Measurements from ENCODE around the gene HSD17B12.
A peak's percentile ranks its signal among the peaks of the same experiment; 100 is the strongest.

GRCh38 chr11:43830928-43831440 lies 150.4 kb downstream of the HSD17B12 start:
- TF ChIP-seq EZH2 (IDR thresholded peaks at IDR 0.05; ENCODE audit: borderline replicate concordance, insufficient read depth, low read length, poor library complexity, severe bottlenecking) = no peak
- TF ChIP-seq, protein P1, sequence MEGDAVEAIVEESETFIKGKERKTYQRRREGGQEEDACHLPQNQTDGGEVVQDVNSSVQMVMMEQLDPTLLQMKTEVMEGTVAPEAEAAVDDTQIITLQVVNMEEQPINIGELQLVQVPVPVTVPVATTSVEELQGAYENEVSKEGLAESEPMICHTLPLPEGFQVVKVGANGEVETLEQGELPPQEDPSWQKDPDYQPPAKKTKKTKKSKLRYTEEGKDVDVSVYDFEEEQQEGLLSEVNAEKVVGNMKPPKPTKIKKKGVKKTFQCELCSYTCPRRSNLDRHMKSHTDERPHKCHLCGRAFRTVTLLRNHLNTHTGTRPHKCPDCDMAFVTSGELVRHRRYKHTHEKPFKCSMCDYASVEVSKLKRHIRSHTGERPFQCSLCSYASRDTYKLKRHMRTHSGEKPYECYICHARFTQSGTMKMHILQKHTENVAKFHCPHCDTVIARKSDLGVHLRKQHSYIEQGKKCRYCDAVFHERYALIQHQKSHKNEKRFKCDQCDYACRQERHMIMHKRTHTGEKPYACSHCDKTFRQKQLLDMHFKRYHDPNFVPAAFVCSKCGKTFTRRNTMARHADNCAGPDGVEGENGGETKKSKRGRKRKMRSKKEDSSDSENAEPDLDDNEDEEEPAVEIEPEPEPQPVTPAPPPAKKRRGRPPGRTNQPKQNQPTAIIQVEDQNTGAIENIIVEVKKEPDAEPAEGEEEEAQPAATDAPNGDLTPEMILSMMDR (IDR thresholded peaks at IDR 0.05; ENCODE audit: poor library complexity, severe bottlenecking) = no peak
- TF ChIP-seq POLR2AphosphoS5 (IDR thresholded peaks at IDR 0.05) = no peak
- TF ChIP-seq MXI1 (conservative IDR thresholded peaks at IDR 0.05; ENCODE audit: poor library complexity, severe bottlenecking) = no peak
- TF ChIP-seq, protein P2, sequence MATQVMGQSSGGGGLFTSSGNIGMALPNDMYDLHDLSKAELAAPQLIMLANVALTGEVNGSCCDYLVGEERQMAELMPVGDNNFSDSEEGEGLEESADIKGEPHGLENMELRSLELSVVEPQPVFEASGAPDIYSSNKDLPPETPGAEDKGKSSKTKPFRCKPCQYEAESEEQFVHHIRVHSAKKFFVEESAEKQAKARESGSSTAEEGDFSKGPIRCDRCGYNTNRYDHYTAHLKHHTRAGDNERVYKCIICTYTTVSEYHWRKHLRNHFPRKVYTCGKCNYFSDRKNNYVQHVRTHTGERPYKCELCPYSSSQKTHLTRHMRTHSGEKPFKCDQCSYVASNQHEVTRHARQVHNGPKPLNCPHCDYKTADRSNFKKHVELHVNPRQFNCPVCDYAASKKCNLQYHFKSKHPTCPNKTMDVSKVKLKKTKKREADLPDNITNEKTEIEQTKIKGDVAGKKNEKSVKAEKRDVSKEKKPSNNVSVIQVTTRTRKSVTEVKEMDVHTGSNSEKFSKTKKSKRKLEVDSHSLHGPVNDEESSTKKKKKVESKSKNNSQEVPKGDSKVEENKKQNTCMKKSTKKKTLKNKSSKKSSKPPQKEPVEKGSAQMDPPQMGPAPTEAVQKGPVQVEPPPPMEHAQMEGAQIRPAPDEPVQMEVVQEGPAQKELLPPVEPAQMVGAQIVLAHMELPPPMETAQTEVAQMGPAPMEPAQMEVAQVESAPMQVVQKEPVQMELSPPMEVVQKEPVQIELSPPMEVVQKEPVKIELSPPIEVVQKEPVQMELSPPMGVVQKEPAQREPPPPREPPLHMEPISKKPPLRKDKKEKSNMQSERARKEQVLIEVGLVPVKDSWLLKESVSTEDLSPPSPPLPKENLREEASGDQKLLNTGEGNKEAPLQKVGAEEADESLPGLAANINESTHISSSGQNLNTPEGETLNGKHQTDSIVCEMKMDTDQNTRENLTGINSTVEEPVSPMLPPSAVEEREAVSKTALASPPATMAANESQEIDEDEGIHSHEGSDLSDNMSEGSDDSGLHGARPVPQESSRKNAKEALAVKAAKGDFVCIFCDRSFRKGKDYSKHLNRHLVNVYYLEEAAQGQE (IDR thresholded peaks at IDR 0.05; ENCODE audit: borderline replicate concordance) = peak; percentile 43

All from neural cell (in vitro differentiated cells).